IPS DF 4.7 (cell line): ENCODE data around the gene LIMK2.
"Not testable (repeated sequence)": the region's sequence is repeated elsewhere in the genome, so short reads cannot be mapped to it uniquely, and the experiment has no call there.

Experiments
- DNase-seq: peaks from one replicate; pipeline ENCODE4 v3.0.0-alpha.2; 2013; ENCODE audit warnings: low spot score; ENCODE audit errors: extremely low read depth

LIMK2 gene

DNA sequence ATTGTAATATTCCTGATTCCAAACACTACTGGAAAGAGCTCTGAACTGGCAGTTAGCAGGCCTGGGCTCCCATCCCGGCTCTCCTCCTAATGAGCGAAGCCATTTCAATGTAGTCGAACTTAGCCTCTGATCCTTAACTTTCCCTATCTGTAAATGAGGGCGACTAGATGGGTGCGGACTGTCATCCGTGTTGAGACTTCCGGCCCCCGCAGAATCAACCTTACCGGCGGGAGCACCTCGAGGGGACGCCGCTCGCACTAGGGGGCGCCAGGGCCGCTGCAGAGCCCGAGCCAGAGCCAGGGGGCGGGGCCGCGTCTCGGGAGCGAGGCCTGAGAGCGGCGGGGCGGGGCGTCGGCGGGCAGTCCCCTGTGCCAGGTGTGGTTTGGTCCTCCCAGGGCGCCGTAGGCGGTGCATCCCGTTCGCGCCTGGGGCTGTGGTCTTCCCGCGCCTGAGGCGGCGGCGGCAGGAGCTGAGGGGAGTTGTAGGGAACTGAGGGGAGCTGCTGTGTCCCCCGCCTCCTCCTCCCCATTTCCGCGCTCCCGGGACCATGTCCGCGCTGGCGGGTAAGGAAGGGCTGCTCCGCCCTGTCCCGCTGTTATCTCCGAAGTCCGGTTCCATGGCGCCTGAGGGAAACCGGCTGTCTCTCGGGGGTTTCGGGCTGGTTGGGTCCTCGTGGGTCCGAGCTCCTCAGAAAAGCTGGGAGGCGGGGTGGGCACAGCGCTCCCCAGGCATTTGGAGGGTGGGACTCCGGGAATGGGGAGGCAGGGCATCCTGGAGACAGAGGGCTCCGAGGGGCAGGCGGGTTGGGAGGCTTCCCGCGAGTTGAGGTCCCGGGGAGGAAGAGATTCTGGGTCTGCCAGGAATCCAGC lies at the start of gene LIMK2:
TSS of gene LIMK2 (plus strand) at position 437 of the 869 bp plus-strand sequence. CDS start at position 548, 111 bp downstream.
- peak; percentile 49 for DNase-seq

DNA sequence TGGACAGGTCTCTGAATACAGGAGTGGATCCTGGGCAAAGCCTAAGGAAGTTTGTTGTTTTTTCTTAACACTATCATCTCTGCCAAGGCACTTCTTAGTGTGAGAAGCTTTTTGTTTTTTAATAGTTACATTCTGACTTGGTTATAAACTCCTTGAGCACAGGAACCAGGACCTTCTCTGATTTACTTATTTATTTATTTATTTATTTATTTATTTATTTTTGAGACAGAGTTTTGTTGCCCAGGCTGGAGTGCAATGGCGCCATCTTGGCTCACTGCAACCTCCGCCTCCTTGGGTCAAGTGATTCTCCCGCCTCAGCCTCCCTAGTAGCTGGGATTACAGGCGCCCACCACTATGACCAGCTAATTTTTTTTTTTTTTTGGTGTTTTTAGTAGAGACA lies 41.1 kb upstream of the LIMK2 start:
- no peak for DNase-seq

GRCh38 chr22:31171734-31172133 lies 40.4 kb upstream of the LIMK2 start:
- not testable (repeated sequence) for DNase-seq

DNA sequence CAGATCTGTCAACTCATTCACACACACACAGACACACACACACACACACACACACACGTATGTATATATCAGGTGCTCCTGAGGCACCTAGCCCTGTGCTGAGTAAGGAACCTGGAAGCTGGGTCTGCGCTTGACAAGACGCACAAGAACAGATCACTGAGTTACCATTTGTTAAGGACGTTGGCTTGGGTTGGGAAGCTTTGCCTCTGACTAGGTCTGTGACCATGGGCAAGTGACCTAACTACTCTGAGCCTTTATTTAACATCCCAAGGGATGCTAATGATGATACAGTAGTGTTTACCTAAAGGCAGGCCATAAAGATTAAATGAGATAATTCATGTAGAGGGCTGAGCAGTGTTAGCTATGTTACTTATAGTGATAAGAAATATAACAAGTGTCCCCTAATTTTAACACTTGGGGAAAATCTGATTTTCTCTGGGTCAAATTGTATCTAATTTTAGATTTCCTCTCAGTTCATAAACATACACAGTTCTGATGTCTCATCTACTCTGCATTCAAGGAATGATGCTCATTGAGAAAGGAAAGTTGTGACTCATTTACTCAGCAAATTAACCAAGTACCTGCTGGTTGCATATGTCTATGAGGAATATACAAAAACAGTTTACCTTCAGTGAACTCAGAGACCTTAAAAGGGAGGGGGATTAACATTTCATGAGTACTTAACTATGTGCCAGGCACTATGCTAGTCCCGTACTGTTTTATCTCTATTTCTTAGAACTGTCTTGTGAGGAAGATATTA lies 38.5 kb upstream of the LIMK2 start:
- no peak for DNase-seq

- no peak for DNase-seq
These were observed 35.2 kb upstream of the LIMK2 start for GRCh38 chr22:31176923-31177322.

GRCh38 chr22:31177420-31178162 lies 34.5 kb upstream of the LIMK2 start:
- no peak for DNase-seq

- DNase-seq: no peak
These were observed 33.2 kb upstream of the LIMK2 start for GRCh38 chr22:31178859-31179258.

GRCh38 chr22:31179345-31179744 lies 32.8 kb upstream of the LIMK2 start:
- DNase-seq: no peak

DNA sequence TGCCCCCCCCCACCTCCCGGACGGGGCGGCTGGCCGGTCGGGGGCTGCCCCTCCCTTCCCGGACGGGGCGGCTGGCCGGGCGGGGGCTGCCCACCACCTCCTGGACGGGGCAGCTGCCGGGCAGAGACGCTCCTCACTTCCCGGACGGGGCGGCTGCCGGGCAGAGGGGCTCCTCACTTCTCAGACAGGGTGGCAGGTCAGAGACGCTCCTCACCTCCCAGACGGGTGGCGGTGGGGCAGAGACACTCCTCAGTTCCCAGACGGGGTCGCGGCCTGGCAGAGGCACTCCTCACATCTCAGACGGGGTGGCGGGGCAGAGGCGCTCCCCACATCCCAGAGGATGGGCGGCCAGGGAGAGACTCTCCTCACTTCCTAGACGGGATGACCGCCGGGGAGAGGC lies 28.1 kb upstream of the LIMK2 start:
- no peak for DNase-seq

GRCh38 chr22:31185056-31185455 lies 27.0 kb upstream of the LIMK2 start:
- no peak for DNase-seq

DNA sequence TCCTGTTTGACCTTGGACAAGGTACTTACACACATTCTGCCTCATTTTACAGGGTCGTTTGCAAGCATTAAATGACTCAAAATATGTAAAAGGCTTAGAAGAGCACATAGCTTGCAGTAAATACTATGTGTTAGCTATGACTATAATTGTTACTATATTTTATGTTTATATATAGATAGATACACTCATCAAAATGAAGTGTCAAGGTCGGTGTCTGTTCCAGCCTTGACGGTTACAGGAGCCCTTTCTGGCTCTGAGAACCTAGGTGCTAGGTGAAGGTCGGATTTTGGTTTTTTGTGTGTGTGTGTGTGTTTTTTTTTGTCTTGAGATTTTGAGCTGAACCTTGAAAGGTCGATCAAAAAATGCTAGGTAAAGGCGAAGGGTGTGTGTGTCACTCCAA lies 24.5 kb upstream of the LIMK2 start:
- no peak for DNase-seq

- no peak for DNase-seq
These were observed 19.6 kb upstream of the LIMK2 start for GRCh38 chr22:31192513-31192912.

DNA sequence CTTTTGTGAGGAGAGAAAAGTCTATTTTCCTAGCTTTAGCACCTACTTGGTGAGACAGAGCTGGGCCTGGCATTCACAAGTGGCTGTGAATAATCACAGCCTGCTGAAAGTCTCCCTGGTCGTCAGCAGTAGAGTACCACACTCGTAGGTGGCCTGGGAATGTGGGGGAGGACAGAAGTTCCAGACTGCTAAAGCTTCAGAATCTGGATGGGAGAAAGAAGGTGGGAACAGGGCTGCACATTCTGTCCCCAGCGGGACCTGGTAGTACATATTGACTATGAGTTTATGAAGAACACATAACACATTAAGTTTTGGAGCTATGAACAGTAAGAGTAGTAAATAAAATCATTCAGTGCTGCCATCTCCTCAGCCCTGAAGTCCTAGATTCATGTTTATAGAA lies 19.0 kb upstream of the LIMK2 start:
- DNase-seq: no peak

DNA sequence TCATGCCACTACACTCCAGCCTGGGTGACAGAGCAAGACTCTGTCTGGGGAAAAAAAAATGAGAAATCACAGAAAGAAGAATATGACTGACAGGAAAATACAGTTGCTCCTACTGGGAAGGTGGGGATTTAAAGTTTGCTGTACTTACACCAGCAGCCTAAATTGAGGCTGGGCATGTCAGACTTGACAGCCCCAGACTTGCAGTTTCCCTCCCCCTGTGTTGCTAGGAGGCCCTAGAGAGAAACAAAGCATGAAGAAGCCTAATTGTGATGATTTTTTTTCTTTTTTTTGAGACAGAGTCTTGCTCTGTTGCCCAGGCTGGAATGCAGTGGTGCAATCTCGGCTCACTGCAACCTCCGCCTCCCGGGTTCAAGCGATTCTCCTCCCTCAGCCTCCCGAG lies 17.4 kb upstream of the LIMK2 start:
- not testable (repeated sequence) for DNase-seq

GRCh38 chr22:31199187-31199586 lies 12.9 kb upstream of the LIMK2 start:
- no peak for DNase-seq

GRCh38 chr22:31204352-31204984 lies 7.6 kb upstream of the LIMK2 start:
- DNase-seq: not testable (repeated sequence)

DNA sequence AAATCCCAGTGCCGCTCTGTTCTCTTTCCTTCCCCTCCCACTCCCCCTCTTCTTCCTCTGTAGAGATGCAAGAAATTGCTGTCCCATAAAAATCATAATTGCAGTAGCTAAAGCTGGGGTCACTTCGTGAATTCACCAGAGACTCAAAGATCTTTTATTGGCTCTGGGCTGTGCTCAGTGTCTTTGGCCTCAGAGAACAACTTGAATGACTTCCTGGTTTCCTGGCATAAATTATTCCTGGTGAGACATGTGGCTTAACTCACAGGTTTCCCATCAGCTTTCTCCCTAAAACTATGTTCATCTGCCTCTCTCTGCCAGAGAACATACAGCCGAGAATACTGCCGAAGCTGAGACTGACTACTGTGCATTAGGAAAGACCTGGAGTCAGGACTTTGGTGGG lies 7.0 kb upstream of the LIMK2 start:
- not testable (repeated sequence) for DNase-seq

- DNase-seq: not testable (repeated sequence)
These were observed 5.6 kb upstream of the LIMK2 start for GRCh38 chr22:31206460-31206859.

- DNase-seq: no peak
These were observed 5.0 kb upstream of the LIMK2 start for GRCh38 chr22:31206896-31207687.
